ENCODE measurements around the gene B9D1. TPM values are rescaled to one million over a fixed set of nuclear protein-coding genes. Genes with fewer than 3 reads are reported as not detected.

Gene B9D1
- total RNA-seq, 4 donors from 2014 or later, result 3.8 to 105 (median 25.6) TPM

GRCh38 chr17:19398301-19399181 lies 36.0 kb upstream of the B9D1 start:
- no peak for TF ChIP-seq POLR2A (IDR thresholded peaks at IDR 0.05)
- TF ChIP-seq CTCF (IDR thresholded peaks at IDR 0.05), result no peak
- Histone ChIP-seq H3K27ac (peak overlapping the region; percentile 35 to 64), H3K9me3 (no peaks in the 10 kb centered on the region), H3K4me3 (no peak overlapping the region), H3K27me3 (no peaks in the 10 kb centered on the region), H3K36me3 (no peaks in the 10 kb centered on the region), H3K4me1 (peaks cover 0 to 18% of the 10 kb centered on the region in 2 donors)
- intact Hi-C loops (cut with DNase I; ENCODE audit: low total_unique reads), result no loop called here
- peak in 1 of 2 donors; percentile 74 for DNase-seq

GRCh38 chr17:19397556-19398041 lies 35.1 kb upstream of the B9D1 start:
- no peak for DNase-seq
- Histone ChIP-seq H3K4me3 (no peak overlapping the region), H3K27ac (peak overlapping the region; percentile 35 to 64), H3K9me3 (no peaks in the 10 kb centered on the region), H3K27me3 (no peaks in the 10 kb centered on the region), H3K4me1 (peaks cover 0 to 18% of the 10 kb centered on the region in 2 donors), H3K36me3 (no peaks in the 10 kb centered on the region)
- intact Hi-C loops (cut with DNase I; ENCODE audit: low total_unique reads), result no loop called here
- TF ChIP-seq CTCF (IDR thresholded peaks at IDR 0.05), result no peak
- no peak for TF ChIP-seq POLR2A (IDR thresholded peaks at IDR 0.05)

- TF ChIP-seq POLR2A (IDR thresholded peaks at IDR 0.05) (no peak), CTCF (IDR thresholded peaks at IDR 0.05) (no peak)
- no peak overlapping the region for H3K4me3 ChIP-seq
- no peak overlapping the region for H3K27ac ChIP-seq
- DNase-seq, result no peak
- H3K9me3 ChIP-seq, result no peaks in the 10 kb centered on the region
- H3K4me1 ChIP-seq, result peaks cover 8 to 16% of the 10 kb centered on the region in 2 donors
- no peaks in the 10 kb centered on the region for H3K27me3 ChIP-seq
- intact Hi-C loops (cut with DNase I; ENCODE audit: low total_unique reads), result no loop called here
- no peaks in the 10 kb centered on the region for H3K36me3 ChIP-seq
Observed at GRCh38 chr17:19392303-19392702, 29.8 kb upstream of the B9D1 start.

GRCh38 chr17:19391432-19391831 lies 28.9 kb upstream of the B9D1 start:
- Histone ChIP-seq H3K4me1 (peaks cover 8 to 16% of the 10 kb centered on the region in 2 donors), H3K36me3 (no peaks in the 10 kb centered on the region), H3K4me3 (no peak overlapping the region), H3K9me3 (no peaks in the 10 kb centered on the region), H3K27me3 (no peaks in the 10 kb centered on the region), H3K27ac (peak overlapping the region; percentile 42 to 91)
- intact Hi-C loops (cut with DNase I; ENCODE audit: low total_unique reads), result no loop called here
- peak; percentile 12 to 17 for DNase-seq
- TF ChIP-seq POLR2A (IDR thresholded peaks at IDR 0.05) (no peak), CTCF (IDR thresholded peaks at IDR 0.05) (no peak)

GRCh38 chr17:19390951-19391350 lies 28.4 kb upstream of the B9D1 start:
- Histone ChIP-seq H3K4me3 (no peak overlapping the region), H3K27me3 (no peaks in the 10 kb centered on the region), H3K4me1 (peaks cover 11 to 16% of the 10 kb centered on the region in 2 donors), H3K36me3 (no peaks in the 10 kb centered on the region), H3K9me3 (no peaks in the 10 kb centered on the region), H3K27ac (peak overlapping the region; percentile 42 to 91)
- TF ChIP-seq CTCF (IDR thresholded peaks at IDR 0.05), result no peak
- TF ChIP-seq POLR2A (IDR thresholded peaks at IDR 0.05), result no peak
- intact Hi-C loops (cut with DNase I; ENCODE audit: low total_unique reads), result no loop called here
- DNase-seq, result peak in 1 of 2 donors; percentile 19

All from uterus (tissue), 4 donors.